Inflammatory macrophage treated with lipopolysaccharide for 4 hours (primary cell): ENCODE data around the gene TP53BP2.
A peak's percentile ranks its signal among the peaks of the same experiment; 100 is the strongest.
"Not testable (repeated sequence)": the region's sequence is repeated elsewhere in the genome, so short reads cannot be mapped to it uniquely, and the experiment has no call there.

Experiments used
- DNase-seq: peaks from one replicate; pipeline ENCODE4 v3.0.0-alpha.2; 2020

Gene TP53BP2

GRCh38 chr1:223737342-223737741 lies 108.4 kb downstream of the TP53BP2 start:
- no peak for DNase-seq

DNA sequence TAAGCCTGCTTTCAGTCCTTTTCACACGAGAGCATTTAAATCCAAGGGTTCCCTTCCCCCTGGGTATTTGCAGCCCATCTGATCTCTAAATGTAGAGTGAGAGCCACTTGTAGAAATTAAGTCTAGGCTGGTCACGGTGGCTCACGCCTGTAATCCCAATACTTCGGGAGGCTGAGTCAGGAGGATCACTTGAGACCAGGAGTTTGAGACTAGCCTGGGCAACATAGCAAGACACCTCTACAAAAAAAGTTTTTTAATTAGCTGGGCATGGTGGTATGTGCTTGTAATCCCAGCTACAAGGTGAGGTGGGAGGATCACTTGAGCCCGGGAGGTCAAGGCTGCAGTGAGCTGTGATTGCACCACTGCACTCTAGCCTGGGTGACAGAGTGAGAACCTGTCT lies 109.1 kb downstream of the TP53BP2 start:
- DNase-seq, result not testable (repeated sequence)

- DNase-seq, result no peak
These were observed 111.6 kb downstream of the TP53BP2 start for GRCh38 chr1:223733898-223734852.

DNA sequence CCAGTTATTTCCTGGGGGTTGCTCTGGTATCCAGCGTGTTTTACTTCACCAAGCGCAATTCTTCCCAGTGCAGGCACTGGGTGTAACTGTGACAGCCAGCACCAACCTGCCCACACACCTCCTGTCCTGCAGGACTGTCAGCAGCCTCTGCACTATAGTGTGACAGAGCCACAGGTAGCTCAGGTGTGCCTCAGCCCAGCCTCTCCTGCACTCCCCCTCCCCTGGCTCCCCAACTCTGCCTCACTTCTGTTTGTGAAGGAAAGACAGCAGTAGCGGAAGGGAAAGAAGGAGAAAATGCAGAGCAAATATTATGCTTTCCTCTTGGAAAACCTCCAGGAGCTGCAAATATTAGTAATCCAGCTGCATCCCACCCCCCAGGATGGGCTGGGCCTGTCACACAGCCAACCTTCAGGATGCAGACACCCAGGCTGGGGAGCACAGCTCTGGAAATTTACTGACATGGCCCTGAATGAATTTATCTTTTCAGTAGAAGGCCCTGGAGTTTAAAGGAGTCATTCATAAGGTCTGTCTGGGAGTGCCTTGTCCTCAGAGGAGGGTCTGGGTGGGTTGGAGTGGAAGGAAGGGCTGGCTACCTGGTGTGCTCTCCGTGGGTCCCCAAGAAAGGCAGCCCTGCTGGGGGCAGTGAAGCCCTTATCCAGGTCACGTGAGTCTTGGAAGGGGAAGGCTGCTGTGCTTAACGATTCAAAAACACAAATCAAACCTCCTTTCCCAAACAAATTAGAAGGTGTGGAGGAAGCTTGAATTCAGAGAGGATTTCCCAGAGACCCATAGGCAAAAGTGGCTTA lies 112.6 kb downstream of the TP53BP2 start:
- no peak for DNase-seq

GRCh38 chr1:223731133-223731770 lies 114.5 kb downstream of the TP53BP2 start:
- peak; percentile 19 for DNase-seq

- no peak for DNase-seq
These were observed 115.1 kb downstream of the TP53BP2 start for GRCh38 chr1:223730479-223731132.

DNA sequence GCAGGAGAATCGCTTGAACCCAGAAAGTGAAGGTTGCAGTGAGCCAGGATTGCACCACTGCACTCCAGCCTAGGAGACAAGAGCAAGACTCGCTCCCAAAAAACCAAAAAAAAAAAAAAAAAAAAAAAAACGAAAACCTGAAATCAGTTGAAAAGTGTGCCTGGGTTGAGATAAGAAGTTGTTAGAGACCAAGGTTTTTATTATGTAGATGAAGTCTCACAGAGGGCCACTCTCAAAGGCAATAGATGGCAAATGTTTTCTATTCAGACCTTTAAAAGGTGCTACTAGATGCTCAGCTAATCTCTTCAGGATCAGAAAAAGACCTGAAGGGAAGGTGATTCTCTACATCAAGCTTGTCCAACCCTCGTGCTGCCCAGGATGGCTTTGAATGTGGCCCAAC lies 115.8 kb downstream of the TP53BP2 start:
- no peak for DNase-seq
